Tibial nerve (tissue), 4 donors: ENCODE data around the gene CGGBP1. TPM values are rescaled to one million over a fixed set of nuclear protein-coding genes. Genes with fewer than 3 reads are reported as not detected.
"Not testable (repeated sequence)": the region's sequence is repeated elsewhere in the genome, so short reads cannot be mapped to it uniquely, and the experiment has no call there.

Experiments used
- DNase-seq, 2 donors: peaks; one replicate each; pipeline ENCODE4 v3.0.0-alpha.2; 2019; ENCODE audit warnings: low spot score in 2 of 2
- H3K27ac ChIP-seq, 4 donors: fragments of 200-600 bp; sonication (generic) in 3 of 4; one replicate each; pipeline ENCODE4 v1.5.1; 2017 to 2019; ENCODE audit warnings: mild to moderate bottlenecking in 1 of 4
- H3K27me3 ChIP-seq, 2 donors: fragments of 200-600 bp; sonication (generic) in 1 of 2; one replicate each; pipeline versions ENCODE4 v1.5.1 to v1.6.0; 2017 to 2019
- H3K36me3 ChIP-seq, 3 donors: fragments of 200-600 bp; sonication (generic); one replicate each; pipeline ENCODE4 v1.5.1; 2018 to 2019
- H3K4me1 ChIP-seq, 4 donors: fragments of 200-600 bp; sonication (generic) in 3 of 4; one replicate each; pipeline ENCODE4 v1.5.1; 2017 to 2019
- H3K4me3 ChIP-seq, 4 donors: fragments of 200-600 bp; sonication (generic) in 3 of 4; one replicate each; pipeline ENCODE4 v1.5.1; 2017 to 2019; ENCODE audit warnings: mild to moderate bottlenecking in 1 of 4, moderate library complexity in 1 of 4
- H3K9me3 ChIP-seq, 4 donors: fragments of 200-600 bp; sonication (generic) in 3 of 4; one replicate each; pipeline ENCODE4 v1.5.1; 2017 to 2019
- CTCF ChIP-seq, 5 experiments: fragments of 200-600 bp in 3 of 5; fragments of 450-650 bp in 2 of 5; sonication (generic) in 3 of 5; IDR thresholded peaks; one replicate each; pipeline ENCODE4 v1.5.1; 2016 to 2019; ENCODE audit warnings: antibody characterized with exemption in 5 of 5, mild to moderate bottlenecking in 3 of 5, moderate library complexity in 2 of 5
- EP300 ChIP-seq, 2 donors: sonication (generic); formaldehyde crosslinking; IDR thresholded peaks; one replicate each; pipeline ENCODE4 v1.6.1; 2017; ENCODE audit warnings: antibody characterized with exemption in 2 of 2, mild to moderate bottlenecking in 1 of 2
- POLR2A ChIP-seq, 2 donors: fragments of 450-650 bp; IDR thresholded peaks; one replicate each; pipeline ENCODE4 v1.6.1; 2017; ENCODE audit warnings: antibody characterized with exemption in 2 of 2, mild to moderate bottlenecking in 2 of 2, moderate library complexity in 2 of 2
- WGBS, 2 donors: methylation state at CpG; one replicate each; pipeline ENCODE4 v1.1.5; 2018; 5-methylcytosine and 5-hydroxymethylcytosine counted together
- total RNA-seq, 4 donors: library from RNA; depleted of rRNA; stranded (reverse); fragments of >200 nt; gene quantifications; one replicate each; pipeline ENCODE4 v1.1.0, GENCODE V29; 2016

The CGGBP1 gene
- total RNA-seq, 4 donors from 2014 or later, result 57.3 to 70.6 (median 65.0) TPM

DNA sequence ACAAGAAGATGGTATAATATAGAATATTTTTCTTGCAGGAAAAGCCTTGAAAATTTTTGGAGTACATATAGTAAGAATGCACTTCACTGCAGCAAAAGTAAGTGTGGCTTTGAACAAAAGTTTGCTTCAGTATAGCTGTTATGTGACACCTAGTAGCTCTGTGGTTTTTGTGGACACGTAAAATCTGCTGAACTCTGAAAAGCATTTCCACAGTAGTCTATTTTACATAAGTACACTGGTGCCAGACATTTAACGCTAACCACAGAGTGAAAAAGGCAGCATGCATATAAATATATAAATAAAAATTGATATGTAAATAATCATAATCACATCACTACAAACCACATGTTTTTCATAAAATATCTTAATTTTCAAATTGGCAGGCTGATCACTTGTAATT lies 39.8 kb downstream of the CGGBP1 start:
- Histone ChIP-seq H3K27me3 (no peaks in the 10 kb centered on the region), H3K9me3 (no peaks in the 10 kb centered on the region), H3K4me1 (no peaks in the 10 kb centered on the region), H3K4me3 (no peak overlapping the region), H3K27ac (no peak overlapping the region), H3K36me3 (no peaks in the 10 kb centered on the region)
- no peak for DNase-seq
- TF ChIP-seq EP300 (IDR thresholded peaks at IDR 0.05) (no peak), POLR2A (IDR thresholded peaks at IDR 0.05) (no peak), CTCF (IDR thresholded peaks at IDR 0.05) (no peak)
- WGBS, 2 donors, result 58 to 65% methylated on average over 2 of the region's 2 CpGs

GRCh38 chr3:88015656-88016055 lies 43.1 kb downstream of the CGGBP1 start:
- not testable (repeated sequence) for H3K36me3 ChIP-seq, H3K4me1 ChIP-seq, H3K27ac ChIP-seq, DNase-seq, H3K9me3 ChIP-seq, H3K4me3 ChIP-seq, H3K27me3 ChIP-seq
- 94 to 98% methylated on average over 14 to 28 of the region's 35 CpGs for WGBS, 2 donors

DNA sequence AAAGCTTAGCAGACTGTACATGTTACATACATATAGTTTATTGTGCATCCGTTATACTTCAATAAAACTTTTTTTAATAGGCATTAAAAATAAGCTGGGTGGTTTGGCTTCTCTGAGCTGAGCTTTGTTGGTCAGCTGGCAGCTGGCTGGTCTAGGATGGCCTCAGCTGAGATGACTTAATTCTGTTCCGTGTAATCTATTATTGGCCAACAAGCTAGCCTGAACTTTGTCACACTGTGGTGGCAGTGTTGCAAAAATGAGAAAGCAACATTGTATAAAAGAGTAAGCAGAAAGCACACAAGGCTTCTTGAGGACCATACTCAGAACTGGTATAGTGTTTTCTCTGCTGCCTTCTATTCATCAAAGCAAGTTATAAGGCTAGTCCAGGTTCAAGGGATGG lies 45.2 kb downstream of the CGGBP1 start:
- TF ChIP-seq CTCF (IDR thresholded peaks at IDR 0.05), result no peak
- TF ChIP-seq POLR2A (IDR thresholded peaks at IDR 0.05), result no peak
- no peak for TF ChIP-seq EP300 (IDR thresholded peaks at IDR 0.05)
- Histone ChIP-seq H3K4me3 (no peak overlapping the region), H3K27ac (no peak overlapping the region), H3K9me3 (no peaks in the 10 kb centered on the region), H3K27me3 (no peaks in the 10 kb centered on the region), H3K4me1 (no peaks in the 10 kb centered on the region), H3K36me3 (no peaks in the 10 kb centered on the region)
- 37 to 43% methylated on average over 2 of the region's 2 CpGs for WGBS, 2 donors
- DNase-seq, result no peak

GRCh38 chr3:88010810-88011209 lies 48.0 kb downstream of the CGGBP1 start:
- Histone ChIP-seq H3K27ac (no peak overlapping the region), H3K36me3 (no peaks in the 10 kb centered on the region), H3K27me3 (no peaks in the 10 kb centered on the region), H3K4me1 (no peaks in the 10 kb centered on the region), H3K4me3 (no peak overlapping the region), H3K9me3 (no peaks in the 10 kb centered on the region)
- DNase-seq, result no peak
- WGBS, 2 donors, result 86 to 88% methylated on average over 5 of the region's 5 CpGs
- no peak for TF ChIP-seq EP300 (IDR thresholded peaks at IDR 0.05)
- no peak for TF ChIP-seq CTCF (IDR thresholded peaks at IDR 0.05)
- TF ChIP-seq POLR2A (IDR thresholded peaks at IDR 0.05), result no peak

- no peak for DNase-seq
- WGBS, 2 donors, result 86 to 90% methylated on average over 2 of the region's 2 CpGs
- H3K9me3 ChIP-seq, result no peaks in the 10 kb centered on the region
- H3K27ac ChIP-seq, result no peak overlapping the region
- peaks cover 0 to 12% (median 0%) of the 10 kb centered on the region in 4 donors for H3K4me1 ChIP-seq
- no peak overlapping the region for H3K4me3 ChIP-seq
- H3K36me3 ChIP-seq, result no peaks in the 10 kb centered on the region
- H3K27me3 ChIP-seq, result no peaks in the 10 kb centered on the region
- TF ChIP-seq EP300 (IDR thresholded peaks at IDR 0.05) (no peak), CTCF (IDR thresholded peaks at IDR 0.05) (no peak), POLR2A (IDR thresholded peaks at IDR 0.05) (no peak)
These were observed 49.7 kb downstream of the CGGBP1 start for GRCh38 chr3:88009066-88009465.

GRCh38 chr3:88005066-88005465 lies 53.7 kb downstream of the CGGBP1 start:
- H3K4me3 ChIP-seq, result no peak overlapping the region
- no peaks in the 10 kb centered on the region for H3K27me3 ChIP-seq
- WGBS, 2 donors, result 13 to 18% methylated on average over 2 of the region's 2 CpGs
- H3K36me3 ChIP-seq, result no peaks in the 10 kb centered on the region
- H3K27ac ChIP-seq, result no peak overlapping the region
- peaks cover 0 to 18% (median 0%) of the 10 kb centered on the region in 4 donors for H3K4me1 ChIP-seq
- no peaks in the 10 kb centered on the region for H3K9me3 ChIP-seq
- TF ChIP-seq POLR2A (IDR thresholded peaks at IDR 0.05), result no peak
- TF ChIP-seq CTCF (IDR thresholded peaks at IDR 0.05), result peak; percentile 16 to 49 (median 28)
- DNase-seq, result no peak
